D721Med (cell line): ENCODE data around the gene HTR3C.
"Not testable (repeated sequence)": the region's sequence is repeated elsewhere in the genome, so short reads cannot be mapped to it uniquely, and the experiment has no call there.

ENCODE experiments used
- DNase-seq: peaks from one replicate; pipeline ENCODE4 v3.0.0; 2011; ENCODE audit warnings: low spot score; ENCODE audit not compliant: insufficient read length
- FAIRE-seq: peaks from 2 replicates; lab custom pipeline; 2011; peaks lifted over from hg19 to GRCh38; lab: Jason Lieb, UNC
- TF ChIP-seq, protein P1 (sequence below): IDR thresholded peaks from 2 replicates; pipeline ENCODE4 v1.5.1; 2012; ENCODE audit warnings: mild to moderate bottlenecking, control low read depth; ENCODE audit not compliant: insufficient read depth; ENCODE audit errors: missing control alignments

The HTR3C gene, protein sequence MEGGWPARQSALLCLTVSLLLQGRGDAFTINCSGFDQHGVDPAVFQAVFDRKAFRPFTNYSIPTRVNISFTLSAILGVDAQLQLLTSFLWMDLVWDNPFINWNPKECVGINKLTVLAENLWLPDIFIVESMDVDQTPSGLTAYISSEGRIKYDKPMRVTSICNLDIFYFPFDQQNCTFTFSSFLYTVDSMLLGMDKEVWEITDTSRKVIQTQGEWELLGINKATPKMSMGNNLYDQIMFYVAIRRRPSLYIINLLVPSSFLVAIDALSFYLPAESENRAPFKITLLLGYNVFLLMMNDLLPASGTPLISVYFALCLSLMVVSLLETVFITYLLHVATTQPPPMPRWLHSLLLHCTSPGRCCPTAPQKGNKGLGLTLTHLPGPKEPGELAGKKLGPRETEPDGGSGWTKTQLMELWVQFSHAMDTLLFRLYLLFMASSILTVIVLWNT

GRCh38 chr3:184052767-184053166 lies at the start of gene HTR3C:
Gene HTR3C (plus strand): TSS chr3:184053047. CDS start chr3:184053081, 34 bp downstream.
- DNase-seq (no peak), FAIRE-seq (no peak)
- TF ChIP-seq, protein P1, sequence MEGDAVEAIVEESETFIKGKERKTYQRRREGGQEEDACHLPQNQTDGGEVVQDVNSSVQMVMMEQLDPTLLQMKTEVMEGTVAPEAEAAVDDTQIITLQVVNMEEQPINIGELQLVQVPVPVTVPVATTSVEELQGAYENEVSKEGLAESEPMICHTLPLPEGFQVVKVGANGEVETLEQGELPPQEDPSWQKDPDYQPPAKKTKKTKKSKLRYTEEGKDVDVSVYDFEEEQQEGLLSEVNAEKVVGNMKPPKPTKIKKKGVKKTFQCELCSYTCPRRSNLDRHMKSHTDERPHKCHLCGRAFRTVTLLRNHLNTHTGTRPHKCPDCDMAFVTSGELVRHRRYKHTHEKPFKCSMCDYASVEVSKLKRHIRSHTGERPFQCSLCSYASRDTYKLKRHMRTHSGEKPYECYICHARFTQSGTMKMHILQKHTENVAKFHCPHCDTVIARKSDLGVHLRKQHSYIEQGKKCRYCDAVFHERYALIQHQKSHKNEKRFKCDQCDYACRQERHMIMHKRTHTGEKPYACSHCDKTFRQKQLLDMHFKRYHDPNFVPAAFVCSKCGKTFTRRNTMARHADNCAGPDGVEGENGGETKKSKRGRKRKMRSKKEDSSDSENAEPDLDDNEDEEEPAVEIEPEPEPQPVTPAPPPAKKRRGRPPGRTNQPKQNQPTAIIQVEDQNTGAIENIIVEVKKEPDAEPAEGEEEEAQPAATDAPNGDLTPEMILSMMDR = no peak

DNA sequence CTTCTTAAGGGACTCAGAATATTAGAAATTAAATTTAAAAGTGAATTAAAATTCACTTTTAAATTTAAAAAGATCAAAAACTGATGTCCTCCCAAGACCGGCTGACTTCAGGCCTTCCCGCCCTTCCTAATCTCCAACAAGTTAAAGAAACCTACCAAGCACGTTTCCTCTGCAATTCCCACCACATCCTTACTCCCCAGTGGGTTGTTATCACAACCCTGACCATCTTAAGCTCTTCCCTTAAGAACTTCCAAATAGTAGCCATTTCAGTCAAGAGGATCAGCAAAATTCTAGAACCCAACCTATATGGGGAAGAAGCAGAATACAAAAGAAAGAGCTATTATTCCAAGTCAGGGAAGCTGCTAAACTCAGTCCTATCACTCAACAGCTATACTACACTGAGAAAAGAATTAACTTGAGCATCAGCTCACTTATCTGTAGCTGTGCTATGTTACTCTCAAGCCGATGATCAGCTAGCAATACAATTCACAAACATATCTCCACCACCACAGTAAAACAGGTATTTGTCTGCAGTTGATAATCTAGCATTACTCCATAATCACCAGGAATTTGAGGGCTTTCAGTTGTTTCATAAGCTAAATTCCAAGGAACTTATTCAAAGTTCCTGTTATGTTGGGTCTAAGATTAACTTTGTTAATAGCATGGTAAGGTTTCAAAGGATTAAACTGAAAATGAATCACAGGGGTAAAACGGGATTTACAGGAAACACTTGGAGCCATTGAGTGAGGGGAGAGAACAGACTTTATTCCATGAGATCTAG lies 49.5 kb upstream of the HTR3C start:
- DNase-seq (no peak), FAIRE-seq (no peak)

DNA sequence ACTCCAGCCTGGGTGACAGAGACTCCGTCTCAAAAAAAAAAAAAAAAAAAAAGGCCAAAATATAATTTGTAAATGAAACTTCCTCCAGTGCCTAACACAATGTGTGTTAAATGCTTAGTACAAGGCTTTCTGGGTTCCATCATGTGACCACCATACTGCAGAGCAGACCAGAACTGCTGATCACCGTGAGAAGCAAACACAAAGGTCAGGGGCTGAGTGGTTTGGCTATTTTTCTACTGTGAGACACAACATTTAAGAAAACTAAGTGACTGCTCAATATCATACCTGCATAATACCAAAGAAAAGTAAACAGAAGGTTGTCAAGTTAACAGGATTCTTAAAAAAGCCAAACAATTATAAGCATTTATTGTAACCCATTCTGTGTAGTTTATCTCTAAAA lies 48.4 kb upstream of the HTR3C start:
- TF ChIP-seq, protein P1 = no peak
- DNase-seq (no peak), FAIRE-seq (no peak)

More for the DNA sequence above, 49.5 kb upstream of the HTR3C start:
- TF ChIP-seq, protein P1 = no peak

- no peak for FAIRE-seq
- no peak for DNase-seq
- TF ChIP-seq, protein P1 = no peak
These were observed 46.8 kb upstream of the HTR3C start for GRCh38 chr3:184005941-184006507.

DNA sequence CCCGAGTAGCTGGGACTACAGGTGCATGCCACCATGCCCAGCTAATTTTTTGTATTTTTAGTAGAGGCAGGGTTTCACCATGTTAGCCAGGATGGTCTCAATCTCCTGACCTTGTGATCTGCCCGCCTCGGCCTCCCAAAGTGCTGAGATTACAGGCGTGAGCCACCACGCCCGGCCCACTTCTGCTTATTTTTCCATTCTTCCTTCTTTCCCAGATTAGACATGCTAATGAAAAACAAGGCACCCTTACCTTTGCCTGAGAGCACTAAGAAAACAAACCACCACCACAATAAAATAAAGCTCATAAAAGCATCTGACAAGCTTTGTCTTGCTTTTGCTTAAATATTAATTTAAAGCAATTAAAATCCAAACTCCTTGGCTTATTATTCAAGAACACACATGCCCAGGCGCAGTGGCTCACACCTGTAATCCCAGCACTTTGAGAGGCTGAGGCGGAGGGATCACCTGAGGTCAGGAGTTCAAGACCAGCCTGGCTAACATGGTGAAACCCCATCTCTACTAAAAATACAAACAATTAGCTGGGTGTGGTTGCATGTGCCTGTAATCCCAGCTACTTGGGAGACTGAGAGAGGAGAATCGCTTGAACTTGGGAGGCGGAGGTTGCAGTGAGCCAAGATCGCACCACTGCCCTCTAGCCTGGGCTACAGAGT lies 45.6 kb upstream of the HTR3C start:
- FAIRE-seq, DNase-seq: not testable (repeated sequence)

GRCh38 chr3:184008161-184008560 lies 44.7 kb upstream of the HTR3C start:
- FAIRE-seq (no peak), DNase-seq (no peak)
- TF ChIP-seq, protein P1 = no peak
